ENCODE data around the gene ACP6.
A peak's percentile ranks its signal among the peaks of the same experiment; 100 is the strongest.

Gene ACP6

GRCh38 chr1:147651466-147651865 lies 18.9 kb downstream of the ACP6 start:
- Histone ChIP-seq H3K4me3 (ENCODE audit: low read length) (no peak overlapping the region), H3K27ac (ENCODE audit: low read length) (no peak overlapping the region), H3K27me3 (ENCODE audit: control insufficient read depth, insufficient read depth, low read length) (no peaks in the 10 kb centered on the region), H3K4me1 (ENCODE audit: control insufficient read depth, insufficient read depth, low read length) (no peaks in the 10 kb centered on the region), H3K36me3 (ENCODE audit: control insufficient read depth, insufficient read depth, low read length) (peaks cover 11% of the 10 kb centered on the region; the same call in 1 of the 2 replicates), H3K9me3 (ENCODE audit: control insufficient read depth, insufficient read depth, low read length) (no peaks in the 10 kb centered on the region)
- WGBS (ENCODE audit: insufficient coverage, insufficient read length): no CpG with 5 or more reads among the region's 1 CpG
- DNase-seq (ENCODE audit: low read depth, low spot score): no peak

GRCh38 chr1:147648933-147649332 lies 21.4 kb downstream of the ACP6 start:
- Histone ChIP-seq H3K36me3 (ENCODE audit: control insufficient read depth, insufficient read depth, low read length) (peaks cover 12% of the 10 kb centered on the region; the same call in 1 of the 2 replicates), H3K9me3 (ENCODE audit: control insufficient read depth, insufficient read depth, low read length) (no peaks in the 10 kb centered on the region), H3K27me3 (ENCODE audit: control insufficient read depth, insufficient read depth, low read length) (no peaks in the 10 kb centered on the region), H3K27ac (ENCODE audit: low read length) (no peak overlapping the region), H3K4me3 (ENCODE audit: low read length) (no peak overlapping the region), H3K4me1 (ENCODE audit: control insufficient read depth, insufficient read depth, low read length) (no peaks in the 10 kb centered on the region)
- no CpG with 5 or more reads among the region's 2 CpGs for WGBS (ENCODE audit: insufficient coverage, insufficient read length)
- no peak for DNase-seq (ENCODE audit: low read depth, low spot score)

- WGBS (ENCODE audit: insufficient coverage, insufficient read length): no CpG with 5 or more reads among the region's 13 CpGs
- peaks cover 12% of the 10 kb centered on the region; the same call in 1 of the 2 replicates for H3K36me3 ChIP-seq (ENCODE audit: control insufficient read depth, insufficient read depth, low read length)
- no peaks in the 10 kb centered on the region for H3K9me3 ChIP-seq (ENCODE audit: control insufficient read depth, insufficient read depth, low read length)
- DNase-seq (ENCODE audit: low read depth, low spot score): no peak
- no peak overlapping the region for H3K27ac ChIP-seq (ENCODE audit: low read length)
- H3K27me3 ChIP-seq (ENCODE audit: control insufficient read depth, insufficient read depth, low read length): no peaks in the 10 kb centered on the region
- no peak overlapping the region for H3K4me3 ChIP-seq (ENCODE audit: low read length)
- H3K4me1 ChIP-seq (ENCODE audit: control insufficient read depth, insufficient read depth, low read length): no peaks in the 10 kb centered on the region
Observed at GRCh38 chr1:147647796-147648633, 22.3 kb downstream of the ACP6 start.

- Histone ChIP-seq H3K4me3 (ENCODE audit: low read length) (no peak overlapping the region), H3K27me3 (ENCODE audit: control insufficient read depth, insufficient read depth, low read length) (no peaks in the 10 kb centered on the region)
Observed at GRCh38 chr1:147643974-147644373, 26.4 kb downstream of the ACP6 start.

GRCh38 chr1:147641695-147642592 lies 28.4 kb downstream of the ACP6 start:
- Histone ChIP-seq H3K36me3 (ENCODE audit: control insufficient read depth, insufficient read depth, low read length) (peaks cover 2% of the 10 kb centered on the region; the same call in 1 of the 2 replicates), H3K4me1 (ENCODE audit: control insufficient read depth, insufficient read depth, low read length) (0 out of 2 replicates have a peak, but pooled peaks cover 1% of the 10 kb centered on the region), H3K27ac (ENCODE audit: low read length) (no peak overlapping the region), H3K4me3 (ENCODE audit: low read length) (no peak overlapping the region), H3K27me3 (ENCODE audit: control insufficient read depth, insufficient read depth, low read length) (no peaks in the 10 kb centered on the region), H3K9me3 (ENCODE audit: control insufficient read depth, insufficient read depth, low read length) (no peaks in the 10 kb centered on the region)
- peak; percentile 37 for DNase-seq (ENCODE audit: low read depth, low spot score)
- no CpG with 5 or more reads among the region's 17 CpGs for WGBS (ENCODE audit: insufficient coverage, insufficient read length)

More at GRCh38 chr1:147643974-147644373, 26.4 kb downstream of the ACP6 start:
- no CpG with 5 or more reads among the region's 3 CpGs for WGBS (ENCODE audit: insufficient coverage, insufficient read length)
- no peak overlapping the region for H3K27ac ChIP-seq (ENCODE audit: low read length)
- DNase-seq (ENCODE audit: low read depth, low spot score): no peak
- H3K4me1 ChIP-seq (ENCODE audit: control insufficient read depth, insufficient read depth, low read length): 0 out of 2 replicates have a peak, but pooled peaks cover 1% of the 10 kb centered on the region
- H3K36me3 ChIP-seq (ENCODE audit: control insufficient read depth, insufficient read depth, low read length): peaks cover 2% of the 10 kb centered on the region; the same call in 1 of the 2 replicates
- H3K9me3 ChIP-seq (ENCODE audit: control insufficient read depth, insufficient read depth, low read length): no peaks in the 10 kb centered on the region

- no peaks in the 10 kb centered on the region for H3K36me3 ChIP-seq (ENCODE audit: control insufficient read depth, insufficient read depth, low read length)
- no peak overlapping the region for H3K4me3 ChIP-seq (ENCODE audit: low read length)
- no peaks in the 10 kb centered on the region for H3K9me3 ChIP-seq (ENCODE audit: control insufficient read depth, insufficient read depth, low read length)
- no CpG with 5 or more reads among the region's 8 CpGs for WGBS (ENCODE audit: insufficient coverage, insufficient read length)
- 0 out of 2 replicates have a peak, but pooled peaks cover 1% of the 10 kb centered on the region for H3K4me1 ChIP-seq (ENCODE audit: control insufficient read depth, insufficient read depth, low read length)
- no peak overlapping the region for H3K27ac ChIP-seq (ENCODE audit: low read length)
- no peak for DNase-seq (ENCODE audit: low read depth, low spot score)
- H3K27me3 ChIP-seq (ENCODE audit: control insufficient read depth, insufficient read depth, low read length): no peaks in the 10 kb centered on the region
Observed at GRCh38 chr1:147641291-147641690, 29.0 kb downstream of the ACP6 start.

- peak; percentile 70 for DNase-seq (ENCODE audit: low read depth, low spot score)
- H3K36me3 ChIP-seq (ENCODE audit: control insufficient read depth, insufficient read depth, low read length): no peaks in the 10 kb centered on the region
- WGBS (ENCODE audit: insufficient coverage, insufficient read length): no CpG with 5 or more reads among the region's 9 CpGs
- no peak overlapping the region for H3K27ac ChIP-seq (ENCODE audit: low read length)
- H3K9me3 ChIP-seq (ENCODE audit: control insufficient read depth, insufficient read depth, low read length): no peaks in the 10 kb centered on the region
- no peaks in the 10 kb centered on the region for H3K27me3 ChIP-seq (ENCODE audit: control insufficient read depth, insufficient read depth, low read length)
- 0 out of 2 replicates have a peak, but pooled peaks cover 1% of the 10 kb centered on the region for H3K4me1 ChIP-seq (ENCODE audit: control insufficient read depth, insufficient read depth, low read length)
- no peak overlapping the region for H3K4me3 ChIP-seq (ENCODE audit: low read length)
Observed at GRCh38 chr1:147640553-147641165, 29.7 kb downstream of the ACP6 start.

GRCh38 chr1:147636314-147636713 lies 34.0 kb downstream of the ACP6 start:
- Histone ChIP-seq H3K4me3 (ENCODE audit: low read length) (no peak overlapping the region), H3K27me3 (ENCODE audit: control insufficient read depth, insufficient read depth, low read length) (no peaks in the 10 kb centered on the region), H3K27ac (ENCODE audit: low read length) (no peak overlapping the region), H3K4me1 (ENCODE audit: control insufficient read depth, insufficient read depth, low read length) (0 out of 2 replicates have a peak, but pooled peaks cover 1% of the 10 kb centered on the region), H3K9me3 (ENCODE audit: control insufficient read depth, insufficient read depth, low read length) (no peaks in the 10 kb centered on the region), H3K36me3 (ENCODE audit: control insufficient read depth, insufficient read depth, low read length) (no peaks in the 10 kb centered on the region)
- no peak for DNase-seq (ENCODE audit: low read depth, low spot score)
- WGBS (ENCODE audit: insufficient coverage, insufficient read length): no CpG with 5 or more reads among the region's 4 CpGs

GRCh38 chr1:147635342-147635741 lies 35.0 kb downstream of the ACP6 start:
- Histone ChIP-seq H3K27me3 (ENCODE audit: control insufficient read depth, insufficient read depth, low read length) (no peaks in the 10 kb centered on the region), H3K27ac (ENCODE audit: low read length) (no peak overlapping the region), H3K36me3 (ENCODE audit: control insufficient read depth, insufficient read depth, low read length) (no peaks in the 10 kb centered on the region), H3K4me1 (ENCODE audit: control insufficient read depth, insufficient read depth, low read length) (no peaks in the 10 kb centered on the region), H3K4me3 (ENCODE audit: low read length) (no peak overlapping the region), H3K9me3 (ENCODE audit: control insufficient read depth, insufficient read depth, low read length) (no peaks in the 10 kb centered on the region)
- WGBS (ENCODE audit: insufficient coverage, insufficient read length): no CpG with 5 or more reads among the region's 1 CpG
- no peak for DNase-seq (ENCODE audit: low read depth, low spot score)

- no peaks in the 10 kb centered on the region for H3K9me3 ChIP-seq (ENCODE audit: control insufficient read depth, insufficient read depth, low read length)
- DNase-seq (ENCODE audit: low read depth, low spot score): no peak
- no peak overlapping the region for H3K27ac ChIP-seq (ENCODE audit: low read length)
- H3K36me3 ChIP-seq (ENCODE audit: control insufficient read depth, insufficient read depth, low read length): no peaks in the 10 kb centered on the region
- no peaks in the 10 kb centered on the region for H3K4me1 ChIP-seq (ENCODE audit: control insufficient read depth, insufficient read depth, low read length)
- H3K4me3 ChIP-seq (ENCODE audit: low read length): no peak overlapping the region
- H3K27me3 ChIP-seq (ENCODE audit: control insufficient read depth, insufficient read depth, low read length): no peaks in the 10 kb centered on the region
Observed at GRCh38 chr1:147634645-147635044, 35.7 kb downstream of the ACP6 start.
